CD4-positive, alpha-beta T cell treated with Interferon alpha-2 for 1 hour (primary cell): Measurements from ENCODE around the gene ELFN1.
"Not testable (repeated sequence)": the region's sequence is repeated elsewhere in the genome, so short reads cannot be mapped to it uniquely, and the experiment has no call there.

Experiments
- DNase-seq, 2 donors: peaks; one replicate each; pipeline ENCODE4 v3.0.0-alpha.2; 2020 to 2022

Gene ELFN1

DNA sequence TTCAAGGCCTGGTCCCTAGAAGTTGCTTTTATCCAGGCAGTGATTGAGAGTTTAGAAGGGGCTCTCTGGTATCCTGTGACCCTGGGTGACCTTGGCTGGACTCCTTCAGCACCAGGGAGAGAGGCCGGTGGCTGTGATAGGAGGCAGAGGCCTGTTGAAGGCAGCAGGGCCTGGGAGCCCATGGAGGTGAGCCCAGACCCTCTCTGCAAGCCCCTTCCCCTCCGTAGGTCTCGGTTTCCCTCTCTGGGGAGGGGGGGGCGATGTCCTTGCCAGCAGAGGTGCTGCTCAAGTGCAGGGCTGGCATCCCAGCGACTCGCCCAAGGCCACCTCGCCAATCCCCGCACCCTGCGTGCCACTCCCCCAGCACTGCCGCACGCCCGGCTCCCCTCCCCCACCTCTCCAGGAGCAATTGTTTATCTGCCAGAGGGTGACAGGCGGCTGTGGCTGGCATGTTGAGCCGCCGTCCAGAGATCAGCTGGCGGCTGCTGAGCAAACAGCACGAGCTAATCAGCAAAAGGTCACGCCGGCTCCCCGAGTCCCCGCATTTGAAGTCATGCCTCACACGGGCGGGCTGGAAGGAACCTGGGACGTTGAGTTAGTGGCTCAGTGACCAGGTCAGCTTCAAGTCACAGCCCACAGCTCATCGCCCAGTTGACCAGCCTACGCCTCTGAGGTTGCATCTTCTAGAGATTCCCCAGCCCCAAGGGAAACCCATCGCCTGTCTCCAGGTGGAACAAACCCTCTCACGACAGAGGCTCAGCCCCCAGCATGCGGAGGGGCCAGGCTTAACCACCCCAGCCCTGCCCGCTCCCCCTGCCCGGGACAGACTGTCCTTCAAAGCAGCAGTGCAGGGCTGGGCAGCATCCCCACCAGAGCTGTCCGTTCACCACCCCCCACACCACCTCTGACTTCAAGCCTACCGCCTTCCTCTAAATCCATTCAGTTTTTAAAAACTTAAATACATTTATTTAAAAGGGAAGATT is 43.7 kb downstream of the ELFN1 start:
- DNase-seq: no peak

DNA sequence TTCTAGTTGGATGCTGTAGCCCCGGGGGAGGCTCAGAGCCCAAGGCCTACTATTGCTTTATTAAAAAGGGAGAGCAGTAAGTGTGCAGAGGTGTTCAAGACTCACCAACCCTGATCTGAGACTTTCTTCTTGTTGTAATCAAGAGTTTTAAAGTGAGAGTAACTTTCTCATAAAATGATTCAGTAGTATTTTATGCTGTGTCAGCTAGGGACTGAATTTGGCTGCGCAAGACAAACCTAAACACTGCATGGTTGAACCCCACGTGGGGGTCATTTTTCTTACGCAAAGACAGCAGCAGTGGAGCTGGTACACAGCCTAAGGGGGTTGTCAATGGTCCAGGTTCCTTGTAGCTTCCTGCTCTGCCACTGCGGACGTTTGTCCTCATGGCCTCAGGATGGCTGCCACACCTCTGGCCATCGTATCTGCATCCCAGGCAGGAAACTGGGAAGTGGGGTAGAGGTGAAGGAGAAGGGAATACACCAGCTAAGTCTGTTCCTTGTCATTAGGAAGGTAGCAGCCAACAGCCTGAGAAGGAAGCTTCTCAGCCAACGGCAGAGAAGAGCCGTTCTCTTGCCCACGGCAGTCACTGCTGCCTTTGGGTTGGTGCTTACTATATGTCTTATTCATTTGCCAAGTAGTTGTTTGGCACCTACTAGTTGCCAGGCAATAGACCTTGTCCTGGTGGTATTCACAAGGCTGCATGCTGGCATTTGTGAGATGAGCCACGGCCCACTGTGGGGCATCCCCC is 44.7 kb downstream of the ELFN1 start:
- DNase-seq: no peak

DNA sequence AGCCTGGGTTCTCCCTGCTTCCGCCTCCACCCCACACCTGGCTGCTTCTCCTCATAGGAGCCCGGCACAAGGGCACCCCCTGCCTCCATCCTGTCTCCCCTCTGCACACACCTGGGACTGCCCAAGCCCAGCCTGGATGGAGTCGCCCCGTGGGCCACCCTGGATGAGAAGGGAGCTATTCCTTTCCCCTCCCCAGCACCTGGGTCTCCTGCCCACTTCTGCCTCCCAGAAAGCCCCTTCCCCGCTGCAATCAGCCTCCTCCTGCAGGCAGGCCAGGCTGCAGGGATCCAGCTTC is 45.2 kb downstream of the ELFN1 start:
- DNase-seq: no peak

DNA sequence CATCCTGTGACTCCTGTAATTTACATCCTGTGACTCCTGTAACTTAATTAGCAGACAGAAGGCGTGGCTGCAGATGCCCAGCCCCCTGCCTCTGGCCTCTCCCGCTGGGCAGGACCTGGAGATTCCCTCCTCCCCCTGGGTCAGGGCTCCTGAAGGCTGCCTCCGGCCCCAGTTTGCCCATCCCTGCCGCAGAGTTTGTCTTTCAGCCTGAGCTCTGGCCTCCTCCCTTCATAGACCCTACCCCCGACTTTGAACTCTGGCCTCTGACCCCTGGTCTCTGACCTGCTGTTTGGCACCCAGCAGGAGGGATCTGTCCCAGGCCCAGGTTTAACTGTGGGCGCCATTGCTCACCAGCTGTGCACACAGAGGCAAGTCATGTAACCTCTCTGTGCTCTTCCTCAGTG is 45.6 kb downstream of the ELFN1 start:
- DNase-seq: no peak

DNA sequence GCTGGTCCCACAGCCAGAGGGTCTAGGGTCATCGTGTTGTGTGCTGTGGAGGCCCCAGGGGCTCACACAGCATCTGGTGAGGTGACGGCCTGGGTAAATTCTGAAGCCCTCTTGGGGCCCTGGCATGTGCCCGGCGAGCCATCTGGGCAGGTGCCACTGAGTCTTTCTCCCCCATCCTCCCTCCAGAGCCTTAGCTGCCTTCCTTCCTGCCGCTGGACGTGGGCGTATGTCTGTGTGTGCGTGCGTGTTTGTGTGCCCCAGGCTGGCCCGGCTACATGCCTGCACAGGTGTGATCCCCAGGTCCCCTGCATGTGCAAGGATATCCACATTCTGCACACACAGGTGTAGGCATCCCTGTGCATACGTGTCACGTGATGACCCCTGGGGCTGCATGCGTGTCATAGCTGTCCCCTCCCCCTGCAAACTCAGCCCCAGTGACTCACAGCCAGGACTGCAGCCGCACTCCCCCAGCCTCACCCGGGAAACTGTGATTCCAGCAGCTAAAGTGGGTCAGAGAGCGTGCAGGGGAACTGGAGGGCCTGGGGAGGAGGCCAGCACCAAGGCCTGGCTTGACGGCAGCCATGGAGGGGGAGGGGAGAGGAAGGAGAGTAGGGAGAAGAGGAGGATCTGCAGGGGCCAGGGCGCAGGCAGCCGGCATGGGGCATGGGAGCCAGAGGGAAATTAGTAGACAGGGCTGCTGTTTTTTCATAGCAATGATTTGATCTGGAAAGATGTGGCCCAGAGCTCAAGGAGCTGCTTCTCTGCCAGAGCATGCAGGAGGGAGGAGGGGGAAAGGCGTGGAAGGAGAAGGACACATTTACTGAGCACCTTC is 46.4 kb downstream of the ELFN1 start:
- DNase-seq: no peak

DNA sequence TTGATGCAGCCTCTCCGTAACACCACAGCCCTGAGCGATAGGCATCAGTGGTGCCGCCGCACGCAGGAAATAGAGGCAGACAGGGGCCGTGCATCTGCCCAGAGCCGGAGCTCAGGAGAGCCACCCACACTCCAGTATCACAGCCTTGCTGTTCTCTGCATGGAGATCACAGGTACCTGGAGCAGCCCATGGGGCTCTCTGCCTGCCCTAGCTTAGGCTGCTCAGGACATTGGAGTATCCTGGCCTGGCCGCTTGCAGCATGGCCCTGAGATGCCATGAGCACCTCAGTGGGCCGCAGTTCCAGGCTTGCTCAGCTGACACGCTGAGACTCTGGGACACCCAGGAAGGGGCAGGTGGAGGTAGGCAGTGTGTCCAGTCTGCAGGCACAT is 47.0 kb downstream of the ELFN1 start:
- no peak for DNase-seq

DNA sequence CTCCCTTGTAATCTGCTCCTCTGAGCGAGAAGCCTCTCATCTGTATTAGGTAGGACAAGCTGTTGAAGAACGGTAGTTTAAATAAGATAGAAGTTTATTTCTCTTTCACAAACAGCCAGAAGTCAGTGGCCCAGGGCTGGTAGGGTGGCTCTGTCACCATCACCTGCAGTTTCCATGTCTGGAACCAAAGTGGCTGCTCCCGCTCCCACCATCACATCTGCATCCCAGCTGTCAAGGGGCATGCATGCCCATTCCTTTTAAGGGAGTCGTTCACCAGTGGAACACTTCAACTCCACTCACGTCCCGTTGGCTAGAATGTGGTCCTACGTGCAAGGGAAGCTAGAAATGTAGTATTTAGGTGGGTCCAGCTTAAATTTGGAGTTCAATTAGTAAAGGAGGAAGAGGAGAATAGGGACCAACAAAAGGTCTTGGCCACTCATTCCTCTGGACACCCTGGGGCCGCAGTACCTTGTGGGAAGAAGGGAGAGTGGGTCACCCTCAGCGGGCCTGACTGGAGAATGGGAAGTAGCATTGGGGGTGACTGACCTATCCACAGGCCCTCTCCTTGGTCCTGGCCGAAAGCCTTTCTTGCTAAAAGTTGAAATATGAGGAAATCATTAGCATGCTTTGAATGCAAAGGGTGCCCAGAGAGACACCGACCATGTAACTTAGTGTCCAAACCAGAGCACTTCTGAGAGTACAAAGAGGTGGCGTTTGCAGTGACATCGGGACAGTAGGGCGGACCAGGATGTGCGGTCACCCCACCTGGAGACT is 48.0 kb downstream of the ELFN1 start:
- no peak for DNase-seq

DNA sequence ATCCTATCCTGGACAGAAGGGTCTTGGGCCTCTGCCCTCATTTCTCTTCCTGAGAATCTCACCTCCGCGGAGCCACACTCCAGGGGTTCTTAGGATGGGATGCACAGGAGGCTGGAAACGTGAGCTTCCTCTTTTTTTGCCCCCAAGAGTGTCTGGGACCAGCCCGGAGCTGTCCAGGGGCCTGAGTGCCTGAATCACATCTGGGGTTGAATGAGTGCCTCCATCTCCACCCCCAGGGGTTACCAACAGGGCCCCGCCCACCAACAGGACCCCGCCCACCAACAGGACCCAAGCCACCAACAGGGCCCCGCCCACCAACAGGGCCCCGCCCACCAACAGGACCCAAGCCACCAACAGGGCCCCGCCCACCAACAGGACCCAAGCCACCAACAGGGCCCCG is 48.8 kb downstream of the ELFN1 start:
- DNase-seq: not testable (repeated sequence)

DNA sequence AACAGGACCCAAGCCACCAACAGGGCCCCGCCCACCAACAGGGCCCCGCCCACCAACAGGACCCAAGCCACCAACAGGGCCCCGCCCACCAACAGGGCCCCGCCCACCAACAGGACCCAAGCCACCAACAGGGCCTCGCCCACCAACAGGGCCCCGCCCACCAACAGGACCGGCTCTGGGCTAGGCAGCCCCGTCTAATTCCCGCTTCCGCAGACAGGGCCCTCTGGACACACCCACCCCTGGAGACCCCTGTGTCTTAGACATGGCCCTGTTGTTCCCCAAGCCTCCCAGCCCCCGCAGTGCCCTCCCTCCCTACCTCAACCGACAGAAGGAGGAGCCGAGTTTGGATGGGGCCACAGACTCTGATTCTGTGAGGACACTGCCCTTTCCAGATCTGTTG is 49.2 kb downstream of the ELFN1 start:
- not testable (repeated sequence) for DNase-seq

DNA sequence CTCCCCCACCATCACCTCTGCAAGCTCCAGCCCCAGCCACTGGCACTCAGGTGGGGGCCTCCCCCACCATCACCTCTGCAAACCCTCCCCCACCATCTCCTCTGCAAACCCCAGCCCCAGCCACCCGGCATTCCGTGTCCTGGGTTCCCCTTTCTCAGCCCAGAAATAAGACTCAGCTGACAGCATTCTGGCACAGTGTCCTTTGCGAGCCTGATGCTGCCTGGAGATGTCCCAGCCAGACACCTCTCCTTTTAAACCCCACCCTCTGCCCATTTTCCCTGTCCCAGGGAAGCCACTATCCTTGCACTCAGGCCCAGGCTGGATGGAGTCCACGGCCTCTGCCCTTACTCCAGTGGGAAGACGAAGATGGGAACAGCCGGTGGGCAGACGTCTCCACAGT is 49.8 kb downstream of the ELFN1 start:
- DNase-seq: no peak

DNA sequence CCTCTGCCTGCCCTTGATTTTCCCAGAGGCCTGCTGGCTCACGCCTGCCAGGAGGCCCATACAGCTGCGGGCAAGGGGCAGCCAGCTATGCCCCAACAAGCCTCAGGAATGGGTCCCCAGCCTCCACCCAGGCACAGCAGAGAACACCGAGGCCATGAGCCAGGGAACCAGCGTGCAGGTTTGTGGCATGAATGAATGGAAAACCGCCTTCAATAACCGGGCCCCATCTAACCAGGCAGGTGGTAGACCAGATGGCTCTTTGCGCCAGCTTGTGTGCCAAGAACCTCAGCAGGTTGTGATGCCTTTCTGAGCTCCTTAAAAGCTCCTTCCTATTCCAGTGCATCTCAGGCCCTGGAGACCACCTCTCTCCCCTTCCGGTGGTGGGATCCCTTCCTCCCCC is 50.2 kb downstream of the ELFN1 start:
- DNase-seq: no peak

DNA sequence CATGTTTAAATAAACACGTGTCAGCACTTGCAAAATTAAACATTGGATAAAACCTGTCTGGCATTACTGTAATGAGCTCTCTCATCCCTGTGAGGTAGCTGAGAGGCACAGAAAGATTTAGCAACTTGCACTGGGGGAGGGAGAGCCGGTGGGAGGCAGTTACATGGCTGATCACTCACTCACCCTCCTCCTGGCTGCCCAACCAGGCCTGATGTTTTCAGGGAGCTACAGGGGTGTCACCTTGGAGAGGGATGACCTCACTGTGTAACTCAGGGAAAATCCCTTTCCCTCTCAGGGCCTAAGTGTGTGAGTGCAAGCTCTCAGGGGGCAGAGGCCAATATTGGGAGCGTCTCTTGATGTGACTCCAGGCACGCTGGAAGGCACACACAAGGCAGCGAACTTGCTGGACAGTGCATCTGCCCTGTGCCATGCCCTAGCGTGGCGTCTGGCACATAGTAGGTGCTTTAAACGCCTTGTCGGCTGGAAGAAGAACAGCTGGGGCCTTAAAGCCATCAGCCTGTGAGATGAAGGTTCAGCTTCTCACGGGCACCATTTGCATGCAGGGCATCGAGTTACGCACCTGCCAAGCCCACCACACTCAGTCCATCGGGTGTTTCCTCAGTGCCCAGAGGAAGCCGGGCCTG is 51.1 kb downstream of the ELFN1 start:
- DNase-seq: no peak

DNA sequence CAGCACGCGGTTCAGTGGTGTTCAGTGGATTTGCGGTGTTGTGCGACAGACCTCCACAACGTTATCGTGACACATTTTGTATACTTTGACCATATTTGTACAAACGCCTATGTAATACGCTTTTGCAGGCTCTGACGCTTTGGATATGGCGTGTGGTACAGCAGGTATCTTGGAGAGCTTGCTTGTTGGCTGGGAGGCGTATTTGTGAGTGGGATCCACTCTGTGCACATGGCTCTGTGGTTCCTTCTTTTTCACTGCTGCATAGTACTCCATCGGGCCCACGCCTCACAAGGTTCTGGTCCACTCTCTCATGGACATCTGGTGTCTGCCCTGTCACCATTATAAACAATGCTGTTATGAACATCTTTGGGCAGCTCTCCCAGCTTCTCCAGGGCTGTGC is 53.2 kb downstream of the ELFN1 start:
- DNase-seq: no peak

DNA sequence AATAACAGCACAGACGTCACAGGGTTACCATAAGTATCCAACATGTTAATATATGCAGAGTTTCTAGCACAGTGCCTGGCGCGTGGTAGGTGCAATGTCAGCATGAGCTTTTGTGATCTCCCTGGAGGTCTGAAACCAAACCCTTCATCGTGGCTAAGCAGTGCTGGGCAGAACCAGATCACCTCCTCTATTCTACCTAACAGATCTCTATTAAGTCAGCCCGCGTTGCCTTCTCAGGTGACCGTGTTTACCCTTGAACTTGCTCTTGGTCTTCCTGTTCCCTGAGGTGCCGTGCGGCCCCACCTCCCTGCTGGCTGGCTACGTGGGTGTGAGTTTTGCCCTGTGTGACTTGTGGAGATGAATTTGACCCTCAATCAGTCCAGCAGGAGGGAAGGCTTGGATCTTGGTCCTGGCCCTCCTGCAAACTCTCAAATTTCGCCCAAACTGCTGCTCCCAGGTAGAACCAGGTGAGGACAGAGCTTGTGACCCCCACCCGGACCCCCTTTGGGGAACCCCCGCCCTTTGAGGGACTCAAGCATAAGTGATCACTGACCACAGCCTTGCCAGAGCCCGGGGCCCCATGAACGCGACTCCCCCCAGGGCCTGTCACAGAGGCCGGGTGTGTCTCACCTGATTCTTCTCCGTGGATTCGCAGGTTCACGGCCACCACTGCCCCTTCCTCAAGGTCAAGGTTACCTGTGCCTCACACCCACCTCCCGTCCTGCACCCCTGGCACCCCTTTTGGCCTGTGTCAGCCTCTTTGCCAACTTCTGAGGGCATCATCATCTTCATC is 54.2 kb downstream of the ELFN1 start:
- no peak for DNase-seq

DNA sequence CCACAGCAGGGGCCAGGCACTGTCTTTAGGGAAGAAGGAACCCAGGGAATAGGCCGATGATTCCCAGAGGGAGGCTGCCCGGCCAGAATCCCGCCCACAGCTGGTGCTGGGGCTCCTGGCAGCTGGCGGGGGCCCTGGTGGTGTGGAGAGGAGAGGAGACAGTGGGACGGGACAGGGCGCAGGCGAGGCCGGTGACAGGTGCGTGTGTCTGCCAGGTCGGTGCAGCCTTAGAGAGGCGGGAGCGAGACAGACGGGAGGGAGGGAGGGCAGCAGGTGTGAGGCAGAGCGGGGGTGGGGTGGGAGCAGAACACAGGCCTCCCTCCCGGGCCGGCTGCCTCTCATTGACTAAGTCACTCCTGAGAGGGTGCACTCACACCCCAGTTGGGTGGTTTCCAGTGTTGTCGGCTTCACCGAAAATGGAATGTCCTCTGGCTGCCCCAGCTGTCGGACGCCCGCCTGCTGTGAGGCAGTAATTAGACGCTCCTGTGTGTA is 55.2 kb downstream of the ELFN1 start:
- DNase-seq: no peak

DNA sequence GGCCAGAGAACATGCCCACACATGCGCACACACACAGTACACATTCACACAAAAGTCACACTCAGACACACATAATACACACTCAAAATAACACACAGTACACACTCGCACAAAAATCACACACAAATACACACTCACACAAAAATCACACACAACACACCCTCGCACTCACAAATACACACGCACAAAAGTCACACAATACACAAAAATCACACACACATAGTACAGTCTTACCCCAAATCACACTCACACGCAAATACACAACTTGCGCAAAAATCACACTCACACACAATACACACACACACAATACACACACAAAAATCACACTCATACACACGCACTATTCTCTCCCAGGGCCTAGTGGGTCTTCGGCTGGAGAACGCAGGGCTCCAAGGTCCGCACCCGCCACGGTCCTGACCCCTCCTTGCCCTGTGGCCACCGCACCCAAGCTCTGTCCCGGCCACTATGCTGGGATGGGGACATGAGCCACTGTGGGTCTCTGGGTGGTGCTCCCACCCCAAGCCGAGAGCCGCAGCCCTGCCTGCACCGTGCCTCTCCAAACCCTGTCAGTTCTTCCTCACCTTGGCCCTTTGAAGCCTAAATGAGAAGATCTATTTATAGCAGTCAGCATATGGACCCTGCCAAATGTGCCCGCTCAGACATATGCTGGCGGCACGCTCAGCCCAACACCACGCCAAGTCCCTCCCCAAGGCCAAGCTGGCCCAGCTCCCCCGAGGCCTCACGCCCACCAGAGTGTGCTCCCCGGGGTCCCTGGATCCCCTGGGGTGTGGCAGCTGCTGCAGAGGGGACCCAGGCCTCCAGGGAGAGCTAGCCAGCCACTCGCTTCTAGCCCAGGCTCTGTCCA is 55.9 kb downstream of the ELFN1 start:
- DNase-seq: no peak

DNA sequence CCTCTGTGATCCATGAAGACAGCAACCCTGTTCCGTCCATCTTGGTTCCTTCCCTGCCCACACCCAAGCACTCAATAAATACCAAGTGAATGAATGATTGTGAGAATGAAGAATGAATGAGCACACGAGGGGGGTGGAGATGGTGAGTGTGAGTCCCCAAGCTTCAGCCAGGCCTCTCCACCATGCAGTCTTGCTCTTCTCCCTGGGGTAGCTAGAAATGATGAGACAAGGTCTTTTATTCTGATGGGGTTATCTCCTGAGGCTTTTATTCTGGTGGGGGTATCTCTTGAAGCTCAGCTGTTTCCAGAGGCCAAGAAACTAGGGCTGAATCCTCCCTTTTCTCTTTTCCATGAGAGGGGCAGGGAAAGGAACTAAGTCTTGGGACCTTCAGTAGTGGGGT is 57.0 kb downstream of the ELFN1 start:
- no peak for DNase-seq

DNA sequence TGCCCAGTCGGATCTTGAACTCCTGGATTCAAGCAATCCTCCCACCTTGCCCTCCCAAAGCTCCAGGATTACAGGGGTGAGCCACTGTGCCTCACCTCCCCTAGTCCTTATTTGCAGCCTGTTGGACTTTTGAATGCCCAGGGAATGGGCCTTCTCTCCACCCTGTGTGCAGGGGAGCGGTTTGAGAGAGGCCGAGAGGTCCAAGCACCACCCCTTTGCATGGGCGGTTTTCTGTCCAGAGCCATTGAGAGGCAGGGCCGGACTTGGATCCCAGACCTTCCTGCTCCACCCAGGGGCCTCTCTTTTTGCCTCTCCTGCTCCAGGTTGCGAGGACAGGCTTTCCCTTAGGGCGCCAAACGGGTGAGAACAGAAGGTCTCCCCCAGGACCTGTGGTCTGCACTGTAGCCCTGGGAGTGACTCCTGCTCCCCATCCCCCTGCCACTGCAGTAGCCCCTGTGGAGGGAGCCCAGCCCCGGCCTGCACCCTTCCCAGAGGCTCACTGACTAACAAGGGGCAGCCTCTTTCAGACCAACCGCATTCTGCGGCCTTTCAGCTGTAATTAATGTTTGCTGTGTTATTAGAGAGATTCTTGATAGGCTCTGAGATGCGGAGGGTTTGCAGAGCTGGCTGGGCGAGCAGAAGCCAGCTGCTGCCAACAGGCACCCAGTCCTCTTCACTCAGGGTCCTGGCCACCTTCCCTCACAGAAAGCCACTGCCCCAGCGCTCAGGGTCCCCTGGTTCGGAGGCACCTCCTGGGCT is 57.9 kb downstream of the ELFN1 start:
- DNase-seq: no peak

DNA sequence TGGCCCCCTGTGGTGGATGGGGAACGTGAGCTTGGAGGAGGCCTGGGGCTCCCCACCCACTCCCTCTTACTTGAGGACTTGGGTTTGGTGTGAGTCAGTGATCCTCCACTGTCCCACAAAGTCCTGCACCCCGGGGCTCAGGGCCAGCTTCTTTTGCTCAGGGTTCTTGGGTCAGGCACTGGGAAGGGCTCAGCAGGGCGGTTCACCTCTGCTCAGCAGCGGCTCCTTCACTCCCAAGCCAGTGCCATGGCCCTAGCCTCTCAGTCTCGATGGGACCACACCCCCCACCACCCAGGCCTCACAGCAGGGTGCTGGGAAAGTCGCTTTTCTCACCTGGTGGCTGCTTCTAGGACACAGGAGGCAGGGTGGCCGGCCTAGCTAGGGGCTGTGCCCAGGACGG is 59.1 kb downstream of the ELFN1 start:
- DNase-seq: no peak
